Measurements from ENCODE around the gene SPPL2C.

The SPPL2C gene

GRCh38 chr17:45877467-45877866 is 32.8 kb downstream of the SPPL2C start:
- TF ChIP-seq CTCF (IDR thresholded peaks at IDR 0.05; ENCODE audit: extremely low read depth, insufficient read depth, missing control alignments), result no peak
- in situ Hi-C loops (cut with MboI; ENCODE audit: low pct_unique_long_range_greater_than_20kb, low sequenced_read_pairs, unreplicated experiment), result no loop called here
- no peak for DNase-seq (ENCODE audit: low spot score)

- TF ChIP-seq CTCF (IDR thresholded peaks at IDR 0.05; ENCODE audit: extremely low read depth, insufficient read depth, missing control alignments), result no peak
- in situ Hi-C loops (cut with MboI; ENCODE audit: low pct_unique_long_range_greater_than_20kb, low sequenced_read_pairs, unreplicated experiment), result no loop called here
- no peak for DNase-seq (ENCODE audit: low spot score)
These were observed 38.4 kb downstream of the SPPL2C start for GRCh38 chr17:45883063-45883462.

GRCh38 chr17:45886852-45887251 is 42.2 kb downstream of the SPPL2C start:
- in situ Hi-C loops (cut with MboI; ENCODE audit: low pct_unique_long_range_greater_than_20kb, low sequenced_read_pairs, unreplicated experiment), result no loop called here
- no peak for DNase-seq (ENCODE audit: low spot score)
- no peak for TF ChIP-seq CTCF (IDR thresholded peaks at IDR 0.05; ENCODE audit: extremely low read depth, insufficient read depth, missing control alignments)

GRCh38 chr17:45888392-45888791 is 43.7 kb downstream of the SPPL2C start:
- TF ChIP-seq CTCF (IDR thresholded peaks at IDR 0.05; ENCODE audit: extremely low read depth, insufficient read depth, missing control alignments), result no peak
- DNase-seq (ENCODE audit: low spot score), result no peak
- in situ Hi-C loops (cut with MboI; ENCODE audit: low pct_unique_long_range_greater_than_20kb, low sequenced_read_pairs, unreplicated experiment), result no loop called here

GRCh38 chr17:45889579-45889978 is 44.9 kb downstream of the SPPL2C start:
- TF ChIP-seq CTCF (IDR thresholded peaks at IDR 0.05; ENCODE audit: extremely low read depth, insufficient read depth, missing control alignments), result no peak
- no peak for DNase-seq (ENCODE audit: low spot score)
- in situ Hi-C loops (cut with MboI; ENCODE audit: low pct_unique_long_range_greater_than_20kb, low sequenced_read_pairs, unreplicated experiment), result no loop called here

GRCh38 chr17:45893725-45894021 is 49.0 kb downstream of the SPPL2C start:
- in situ Hi-C loops (cut with MboI; ENCODE audit: low pct_unique_long_range_greater_than_20kb, low sequenced_read_pairs, unreplicated experiment), result no loop called here

More at GRCh38 chr17:45893725-45894021, 49.0 kb downstream of the SPPL2C start:
- DNase-seq (ENCODE audit: low spot score), result no peak
- no peak for TF ChIP-seq CTCF (IDR thresholded peaks at IDR 0.05; ENCODE audit: extremely low read depth, insufficient read depth, missing control alignments)

All from GM13977 (cell line).